GM23338 (cell line): Measurements from ENCODE around the gene HEPACAM2. TPM values are rescaled to one million over a fixed set of nuclear protein-coding genes. Genes with fewer than 3 reads are reported as not detected.

Experiments
- ATAC-seq: fragments of 200-7000 bp; cut with Tn5 transposase; 3 replicates; pipeline ENCODE4 v1.9.1; 2020
- DNase-seq: peaks from one replicate; pipeline ENCODE4 v3.0.0-alpha.2; 2015; ENCODE audit warnings: low spot score
- H2AFZ ChIP-seq: fragments of 200-600 bp; sonication (generic); 2 replicates; pipeline ENCODE4 v1.8.0; 2016; ENCODE audit warnings: antibody characterized with exemption, mild to moderate bottlenecking, moderate library complexity
- H3F3A ChIP-seq: fragments of 200-600 bp; sonication (generic); replicated peaks from 2 replicates; pipeline ENCODE4 v1.8.0; 2017; ENCODE audit warnings: antibody characterized with exemption, mixed run types, low read depth
- H3K27ac ChIP-seq: fragments of 200-600 bp; sonication (generic); 2 replicates; pipeline ENCODE4 v1.6.1; 2016; ENCODE audit warnings: low read depth
- H3K27me3 ChIP-seq: fragments of 200-600 bp; sonication (generic); 2 replicates; pipeline ENCODE4 v1.8.0; 2016; ENCODE audit warnings: mild to moderate bottlenecking, mixed run types, moderate library complexity; ENCODE audit not compliant: insufficient read depth
- H3K36me3 ChIP-seq: fragments of 200-600 bp; sonication (generic); 2 replicates; pipeline ENCODE4 v1.8.0; 2016; ENCODE audit warnings: mild to moderate bottlenecking; ENCODE audit not compliant: insufficient read depth
- H3K4me1 ChIP-seq: fragments of 200-600 bp; sonication (generic); 2 replicates; pipeline ENCODE4 v1.8.0; 2016; ENCODE audit warnings: mild to moderate bottlenecking, moderate library complexity; ENCODE audit not compliant: insufficient read depth
- H3K4me2 ChIP-seq: fragments of 200-600 bp; sonication (generic); 2 replicates; pipeline ENCODE4 v1.7.1; 2017; ENCODE audit warnings: mixed run types
- H3K4me3 ChIP-seq: fragments of 200-600 bp; sonication (generic); 2 replicates; pipeline ENCODE4 v1.6.1; 2016; ENCODE audit warnings: mixed run types
- H3K79me2 ChIP-seq: fragments of 200-600 bp; sonication (generic); replicated peaks from 2 replicates; pipeline ENCODE4 v1.8.0; 2017; ENCODE audit warnings: mild to moderate bottlenecking; ENCODE audit not compliant: insufficient read depth
- H3K9me2 ChIP-seq: fragments of 200-600 bp; sonication (generic); 2 replicates; pipeline ENCODE4 v1.8.0; 2017; ENCODE audit not compliant: insufficient read depth
- H4K20me1 ChIP-seq: fragments of 200-600 bp; sonication (generic); replicated peaks from 2 replicates; pipeline ENCODE4 v1.8.0; 2017; ENCODE audit warnings: mild to moderate bottlenecking; ENCODE audit not compliant: insufficient read depth
- H3K27ac Mint-ChIP-seq: 2 replicates; pipeline ENCODE4 v1.8.0; 2020; ENCODE audit warnings: inconsistent platforms, mild to moderate bottlenecking, moderate library complexity, mixed read lengths
- H3K27me3 Mint-ChIP-seq: 3 replicates; pipeline ENCODE4 v1.8.0; 2022; ENCODE audit warnings: low read depth, mild to moderate bottlenecking, moderate library complexity, mixed read lengths, inconsistent platforms; ENCODE audit not compliant: insufficient read depth, poor library complexity
- H3K36me3 Mint-ChIP-seq: 3 replicates; pipeline ENCODE4 v1.8.0; 2021; ENCODE audit warnings: low read depth, mild to moderate bottlenecking, inconsistent platforms, moderate library complexity, mixed read lengths
- H3K4me1 Mint-ChIP-seq: 3 replicates; pipeline ENCODE4 v1.8.0; 2020; ENCODE audit warnings: mild to moderate bottlenecking, inconsistent platforms, mixed read lengths
- H3K4me3 Mint-ChIP-seq: 3 replicates; pipeline ENCODE4 v1.8.0; 2021; ENCODE audit warnings: moderate library complexity, mild to moderate bottlenecking, inconsistent platforms, mixed read lengths
- H3K9me3 Mint-ChIP-seq: 3 replicates; pipeline ENCODE4 v1.8.0; 2020; ENCODE audit warnings: moderate library complexity, mild to moderate bottlenecking, inconsistent platforms, mixed read lengths
- CREB1 ChIP-seq: fragments of 250-450 bp; sonication (Bioruptor Pico); IDR thresholded peaks from 2 replicates; pipeline ENCODE4 v1.5.0; 2020; ENCODE audit warnings: low read depth, mild to moderate bottlenecking, moderate library complexity
- EZH2 ChIP-seq: fragments of 200-600 bp; sonication (generic); IDR thresholded peaks from one replicate; pipeline ENCODE4 v1.8.0; 2017; ENCODE audit warnings: antibody characterized with exemption, mild to moderate bottlenecking, low read depth; ENCODE audit not compliant: unreplicated experiment
- EZH2phosphoT487 ChIP-seq: fragments of 200-600 bp; sonication (generic); IDR thresholded peaks from one replicate; pipeline ENCODE4 v1.8.1; 2018; ENCODE audit warnings: antibody characterized with exemption; ENCODE audit not compliant: unreplicated experiment
- JUNB ChIP-seq: IDR thresholded peaks from one replicate; pipeline ENCODE4 v1.6.1; 2016; ENCODE audit warnings: antibody characterized with exemption; ENCODE audit not compliant: unreplicated experiment
- NANOG ChIP-seq: IDR thresholded peaks from 2 replicates; pipeline ENCODE4 v1.6.1; 2016; ENCODE audit warnings: antibody characterized with exemption, borderline replicate concordance
- POLR2AphosphoS5 ChIP-seq: IDR thresholded peaks from 2 replicates; pipeline ENCODE4 v1.6.1; 2016; ENCODE audit warnings: antibody characterized with exemption, low read depth
- STAT1 ChIP-seq: IDR thresholded peaks from one replicate; pipeline ENCODE4 v1.6.1; 2016; ENCODE audit warnings: antibody characterized with exemption; ENCODE audit not compliant: unreplicated experiment
- ZNF114 ChIP-seq: fragments of 250-450 bp; sonication (Bioruptor Pico); IDR thresholded peaks from 2 replicates; pipeline ENCODE4 v1.5.0; 2020; ENCODE audit warnings: mild to moderate bottlenecking, moderate library complexity
- ZNF331 ChIP-seq: fragments of 250-450 bp; sonication (Bioruptor Pico); IDR thresholded peaks from 2 replicates; pipeline ENCODE4 v1.5.0; 2020; ENCODE audit warnings: low read depth, mild to moderate bottlenecking, moderate library complexity
- polyA plus RNA-seq: library from polyadenylated mRNA; unstranded; fragments of >200 nt; fragmentation: Nextera tagmentation; extraction: Ambion mirVana; gene quantifications from 2 replicates; pipeline ENCODE4 v1.2.1, GENCODE V29; 2016
- total RNA-seq: library from RNA; depleted of rRNA; stranded (reverse); fragments of >200 nt; shearing (Covaris generic); gene quantifications from 2 replicates; pipeline ENCODE4 v1.2.3, GENCODE V29; 2014
- TF ChIP-seq, protein P1 (sequence below): IDR thresholded peaks from 2 replicates; pipeline ENCODE4 v1.6.1; 2016; ENCODE audit warnings: antibody characterized with exemption
- TF ChIP-seq, protein P2 (sequence below), 2 experiments: fragments of 200-600 bp in 1 of 2; sonication (generic) in 1 of 2; conservative IDR thresholded peaks; 2 replicates each; pipeline versions ENCODE4 v1.5.1 to v1.6.1; 2016 to 2017; ENCODE audit warnings: antibody characterized with exemption in 2 of 2, low read depth in 2 of 2, mild to moderate bottlenecking in 2 of 2, moderate library complexity in 1 of 2
- TF ChIP-seq, protein P3 (sequence below): IDR thresholded peaks from one replicate; pipeline ENCODE4 v1.6.1; 2018; ENCODE audit warnings: antibody characterized with exemption; ENCODE audit not compliant: unreplicated experiment
- TF ChIP-seq, protein P4 (sequence below): fragments of 250-450 bp; sonication (Bioruptor Pico); IDR thresholded peaks from 2 replicates; pipeline ENCODE4 v1.5.0; 2020; ENCODE audit warnings: mild to moderate bottlenecking, moderate library complexity

The HEPACAM2 gene
- total and polyA plus RNA-seq, 2 experiments from 2014 or later: not detected

DNA sequence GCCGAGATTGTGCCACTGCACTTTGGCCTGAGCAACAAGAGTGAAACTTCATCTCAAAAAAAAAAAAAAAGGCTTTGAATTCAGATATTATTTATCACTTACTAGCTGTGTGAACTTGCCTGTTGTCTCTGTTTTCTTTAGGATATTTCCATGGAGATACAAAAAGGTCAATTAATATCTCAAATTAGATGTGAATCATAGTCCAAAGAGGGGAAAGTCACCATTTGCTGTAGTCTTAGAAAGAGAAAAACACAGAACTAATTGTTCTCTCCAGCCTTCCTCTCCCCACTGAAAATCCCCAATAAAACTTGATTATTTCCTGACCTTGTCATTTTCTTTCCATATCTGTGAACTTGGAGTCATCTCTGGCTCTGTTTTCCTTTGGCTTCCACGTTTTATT, 21.2 kb downstream of the HEPACAM2 start:
- Histone ChIP-seq H3K27ac (no peak overlapping the region), H3K9me2 (no peaks in the 10 kb centered on the region), H3K27me3 (no peaks in the 10 kb centered on the region), H3K4me2 (no peak overlapping the region), H3K36me3 (no peaks in the 10 kb centered on the region), H2AFZ (no peak overlapping the region), H3F3A (no peaks in the 10 kb centered on the region), H3K4me3 (no peak overlapping the region), H3K79me2 (no peaks in the 10 kb centered on the region), H3K4me1 (no peaks in the 10 kb centered on the region), H4K20me1 (no peaks in the 10 kb centered on the region)
- Mint-ChIP-seq H3K4me3 (no peak overlapping the region), H3K9me3 (no peaks in the 10 kb centered on the region), H3K27ac (no peak overlapping the region), H3K4me1 (no peaks in the 10 kb centered on the region), H3K27me3 (no peaks in the 10 kb centered on the region), H3K36me3 (no peaks in the 10 kb centered on the region)
- DNase-seq (no peak), ATAC-seq (no peak)
- TF ChIP-seq EZH2phosphoT487 (no peak), JUNB (no peak), ZNF114 (CRISPR knock-in tag) (no peak), EZH2 (no peak), NANOG (no peak), STAT1 (no peak), POLR2AphosphoS5 (no peak), ZNF331 (CRISPR knock-in tag) (no peak), CREB1 (CRISPR knock-in tag) (no peak)
- TF ChIP-seq, protein P1, sequence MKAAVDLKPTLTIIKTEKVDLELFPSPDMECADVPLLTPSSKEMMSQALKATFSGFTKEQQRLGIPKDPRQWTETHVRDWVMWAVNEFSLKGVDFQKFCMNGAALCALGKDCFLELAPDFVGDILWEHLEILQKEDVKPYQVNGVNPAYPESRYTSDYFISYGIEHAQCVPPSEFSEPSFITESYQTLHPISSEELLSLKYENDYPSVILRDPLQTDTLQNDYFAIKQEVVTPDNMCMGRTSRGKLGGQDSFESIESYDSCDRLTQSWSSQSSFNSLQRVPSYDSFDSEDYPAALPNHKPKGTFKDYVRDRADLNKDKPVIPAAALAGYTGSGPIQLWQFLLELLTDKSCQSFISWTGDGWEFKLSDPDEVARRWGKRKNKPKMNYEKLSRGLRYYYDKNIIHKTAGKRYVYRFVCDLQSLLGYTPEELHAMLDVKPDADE: no peak
- TF ChIP-seq, protein P2, sequence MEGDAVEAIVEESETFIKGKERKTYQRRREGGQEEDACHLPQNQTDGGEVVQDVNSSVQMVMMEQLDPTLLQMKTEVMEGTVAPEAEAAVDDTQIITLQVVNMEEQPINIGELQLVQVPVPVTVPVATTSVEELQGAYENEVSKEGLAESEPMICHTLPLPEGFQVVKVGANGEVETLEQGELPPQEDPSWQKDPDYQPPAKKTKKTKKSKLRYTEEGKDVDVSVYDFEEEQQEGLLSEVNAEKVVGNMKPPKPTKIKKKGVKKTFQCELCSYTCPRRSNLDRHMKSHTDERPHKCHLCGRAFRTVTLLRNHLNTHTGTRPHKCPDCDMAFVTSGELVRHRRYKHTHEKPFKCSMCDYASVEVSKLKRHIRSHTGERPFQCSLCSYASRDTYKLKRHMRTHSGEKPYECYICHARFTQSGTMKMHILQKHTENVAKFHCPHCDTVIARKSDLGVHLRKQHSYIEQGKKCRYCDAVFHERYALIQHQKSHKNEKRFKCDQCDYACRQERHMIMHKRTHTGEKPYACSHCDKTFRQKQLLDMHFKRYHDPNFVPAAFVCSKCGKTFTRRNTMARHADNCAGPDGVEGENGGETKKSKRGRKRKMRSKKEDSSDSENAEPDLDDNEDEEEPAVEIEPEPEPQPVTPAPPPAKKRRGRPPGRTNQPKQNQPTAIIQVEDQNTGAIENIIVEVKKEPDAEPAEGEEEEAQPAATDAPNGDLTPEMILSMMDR (conservative IDR thresholded peaks at IDR 0.05; ENCODE audit: low read depth in 2 of 2): no peak
- TF ChIP-seq, protein P3, sequence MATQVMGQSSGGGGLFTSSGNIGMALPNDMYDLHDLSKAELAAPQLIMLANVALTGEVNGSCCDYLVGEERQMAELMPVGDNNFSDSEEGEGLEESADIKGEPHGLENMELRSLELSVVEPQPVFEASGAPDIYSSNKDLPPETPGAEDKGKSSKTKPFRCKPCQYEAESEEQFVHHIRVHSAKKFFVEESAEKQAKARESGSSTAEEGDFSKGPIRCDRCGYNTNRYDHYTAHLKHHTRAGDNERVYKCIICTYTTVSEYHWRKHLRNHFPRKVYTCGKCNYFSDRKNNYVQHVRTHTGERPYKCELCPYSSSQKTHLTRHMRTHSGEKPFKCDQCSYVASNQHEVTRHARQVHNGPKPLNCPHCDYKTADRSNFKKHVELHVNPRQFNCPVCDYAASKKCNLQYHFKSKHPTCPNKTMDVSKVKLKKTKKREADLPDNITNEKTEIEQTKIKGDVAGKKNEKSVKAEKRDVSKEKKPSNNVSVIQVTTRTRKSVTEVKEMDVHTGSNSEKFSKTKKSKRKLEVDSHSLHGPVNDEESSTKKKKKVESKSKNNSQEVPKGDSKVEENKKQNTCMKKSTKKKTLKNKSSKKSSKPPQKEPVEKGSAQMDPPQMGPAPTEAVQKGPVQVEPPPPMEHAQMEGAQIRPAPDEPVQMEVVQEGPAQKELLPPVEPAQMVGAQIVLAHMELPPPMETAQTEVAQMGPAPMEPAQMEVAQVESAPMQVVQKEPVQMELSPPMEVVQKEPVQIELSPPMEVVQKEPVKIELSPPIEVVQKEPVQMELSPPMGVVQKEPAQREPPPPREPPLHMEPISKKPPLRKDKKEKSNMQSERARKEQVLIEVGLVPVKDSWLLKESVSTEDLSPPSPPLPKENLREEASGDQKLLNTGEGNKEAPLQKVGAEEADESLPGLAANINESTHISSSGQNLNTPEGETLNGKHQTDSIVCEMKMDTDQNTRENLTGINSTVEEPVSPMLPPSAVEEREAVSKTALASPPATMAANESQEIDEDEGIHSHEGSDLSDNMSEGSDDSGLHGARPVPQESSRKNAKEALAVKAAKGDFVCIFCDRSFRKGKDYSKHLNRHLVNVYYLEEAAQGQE: no peak
- TF ChIP-seq, protein P4, sequence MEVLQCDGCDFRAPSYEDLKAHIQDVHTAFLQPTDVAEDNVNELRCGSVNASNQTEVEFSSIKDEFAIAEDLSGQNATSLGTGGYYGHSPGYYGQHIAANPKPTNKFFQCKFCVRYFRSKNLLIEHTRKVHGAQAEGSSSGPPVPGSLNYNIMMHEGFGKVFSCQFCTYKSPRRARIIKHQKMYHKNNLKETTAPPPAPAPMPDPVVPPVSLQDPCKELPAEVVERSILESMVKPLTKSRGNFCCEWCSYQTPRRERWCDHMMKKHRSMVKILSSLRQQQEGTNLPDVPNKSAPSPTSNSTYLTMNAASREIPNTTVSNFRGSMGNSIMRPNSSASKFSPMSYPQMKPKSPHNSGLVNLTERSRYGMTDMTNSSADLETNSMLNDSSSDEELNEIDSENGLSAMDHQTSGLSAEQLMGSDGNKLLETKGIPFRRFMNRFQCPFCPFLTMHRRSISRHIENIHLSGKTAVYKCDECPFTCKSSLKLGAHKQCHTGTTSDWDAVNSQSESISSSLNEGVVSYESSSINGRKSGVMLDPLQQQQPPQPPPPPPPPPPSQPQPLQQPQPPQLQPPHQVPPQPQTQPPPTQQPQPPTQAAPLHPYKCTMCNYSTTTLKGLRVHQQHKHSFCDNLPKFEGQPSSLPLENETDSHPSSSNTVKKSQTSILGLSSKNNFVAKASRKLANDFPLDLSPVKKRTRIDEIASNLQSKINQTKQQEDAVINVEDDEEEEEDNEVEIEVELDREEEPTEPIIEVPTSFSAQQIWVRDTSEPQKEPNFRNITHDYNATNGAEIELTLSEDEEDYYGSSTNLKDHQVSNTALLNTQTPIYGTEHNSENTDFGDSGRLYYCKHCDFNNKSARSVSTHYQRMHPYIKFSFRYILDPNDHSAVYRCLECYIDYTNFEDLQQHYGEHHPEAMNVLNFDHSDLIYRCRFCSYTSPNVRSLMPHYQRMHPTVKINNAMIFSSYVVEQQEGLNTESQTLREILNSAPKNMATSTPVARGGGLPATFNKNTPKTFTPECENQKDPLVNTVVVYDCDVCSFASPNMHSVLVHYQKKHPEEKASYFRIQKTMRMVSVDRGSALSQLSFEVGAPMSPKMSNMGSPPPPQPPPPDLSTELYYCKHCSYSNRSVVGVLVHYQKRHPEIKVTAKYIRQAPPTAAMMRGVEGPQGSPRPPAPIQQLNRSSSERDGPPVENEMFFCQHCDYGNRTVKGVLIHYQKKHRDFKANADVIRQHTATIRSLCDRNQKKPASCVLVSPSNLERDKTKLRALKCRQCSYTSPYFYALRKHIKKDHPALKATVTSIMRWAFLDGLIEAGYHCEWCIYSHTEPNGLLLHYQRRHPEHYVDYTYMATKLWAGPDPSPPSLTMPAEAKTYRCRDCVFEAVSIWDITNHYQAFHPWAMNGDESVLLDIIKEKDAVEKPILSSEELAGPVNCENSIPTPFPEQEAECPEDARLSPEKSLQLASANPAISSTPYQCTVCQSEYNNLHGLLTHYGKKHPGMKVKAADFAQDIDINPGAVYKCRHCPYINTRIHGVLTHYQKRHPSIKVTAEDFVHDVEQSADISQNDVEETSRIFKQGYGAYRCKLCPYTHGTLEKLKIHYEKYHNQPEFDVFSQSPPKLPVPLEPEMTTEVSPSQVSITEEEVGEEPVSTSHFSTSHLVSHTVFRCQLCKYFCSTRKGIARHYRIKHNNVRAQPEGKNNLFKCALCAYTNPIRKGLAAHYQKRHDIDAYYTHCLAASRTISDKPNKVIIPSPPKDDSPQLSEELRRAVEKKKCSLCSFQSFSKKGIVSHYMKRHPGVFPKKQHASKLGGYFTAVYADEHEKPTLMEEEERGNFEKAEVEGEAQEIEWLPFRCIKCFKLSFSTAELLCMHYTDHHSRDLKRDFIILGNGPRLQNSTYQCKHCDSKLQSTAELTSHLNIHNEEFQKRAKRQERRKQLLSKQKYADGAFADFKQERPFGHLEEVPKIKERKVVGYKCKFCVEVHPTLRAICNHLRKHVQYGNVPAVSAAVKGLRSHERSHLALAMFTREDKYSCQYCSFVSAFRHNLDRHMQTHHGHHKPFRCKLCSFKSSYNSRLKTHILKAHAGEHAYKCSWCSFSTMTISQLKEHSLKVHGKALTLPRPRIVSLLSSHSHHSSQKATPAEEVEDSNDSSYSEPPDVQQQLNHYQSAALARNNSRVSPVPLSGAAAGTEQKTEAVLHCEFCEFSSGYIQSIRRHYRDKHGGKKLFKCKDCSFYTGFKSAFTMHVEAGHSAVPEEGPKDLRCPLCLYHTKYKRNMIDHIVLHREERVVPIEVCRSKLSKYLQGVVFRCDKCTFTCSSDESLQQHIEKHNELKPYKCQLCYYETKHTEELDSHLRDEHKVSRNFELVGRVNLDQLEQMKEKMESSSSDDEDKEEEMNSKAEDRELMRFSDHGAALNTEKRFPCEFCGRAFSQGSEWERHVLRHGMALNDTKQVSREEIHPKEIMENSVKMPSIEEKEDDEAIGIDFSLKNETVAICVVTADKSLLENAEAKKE: no peak
